C4-2B (cell line): Measurements from ENCODE around the gene ATP8B4.

Experiments used
- H3K27ac ChIP-seq: fragments of 450-650 bp; 2 replicates; pipeline ENCODE4 v1.5.1; 2017
- CTCF ChIP-seq: fragments of 450-650 bp; conservative IDR thresholded peaks from 2 replicates; pipeline ENCODE4 v1.5.1; 2017; ENCODE audit warnings: mild to moderate bottlenecking
- ZFX ChIP-seq: fragments of 450-650 bp; IDR thresholded peaks from 2 replicates; pipeline ENCODE4 v1.6.1; 2017

Gene ATP8B4

GRCh38 chr15:49900903-49901235 is 218.2 kb downstream of the ATP8B4 start:
- no peak overlapping the region for H3K27ac ChIP-seq
- TF ChIP-seq ZFX (no peak), CTCF (no peak)

- TF ChIP-seq CTCF (no peak), ZFX (no peak)
- no peak overlapping the region for H3K27ac ChIP-seq
Measured at GRCh38 chr15:49900006-49900902, 218.8 kb downstream of the ATP8B4 start.

GRCh38 chr15:49898575-49899283 is 220.3 kb downstream of the ATP8B4 start:
- H3K27ac ChIP-seq, result no peak overlapping the region
- TF ChIP-seq CTCF (no peak), ZFX (no peak)

- TF ChIP-seq ZFX (no peak), CTCF (no peak)
Measured at GRCh38 chr15:49898097-49898496, 220.9 kb downstream of the ATP8B4 start.

GRCh38 chr15:49895347-49896223 is 223.4 kb downstream of the ATP8B4 start:
- TF ChIP-seq CTCF (no peak), ZFX (no peak)
- H3K27ac ChIP-seq, result no peak overlapping the region

More at GRCh38 chr15:49898097-49898496, 220.9 kb downstream of the ATP8B4 start:
- H3K27ac ChIP-seq, result no peak overlapping the region

- TF ChIP-seq CTCF (no peak), ZFX (no peak)
- no peak overlapping the region for H3K27ac ChIP-seq
Measured at GRCh38 chr15:49890689-49891088, 228.3 kb downstream of the ATP8B4 start.
